ENCODE data around the gene SLC27A2.

- TF ChIP-seq POLR2A (IDR thresholded peaks at IDR 0.05) = no peak
- TF ChIP-seq CTCF (IDR thresholded peaks at IDR 0.05) = no peak
These were observed 70.6 kb downstream of the SLC27A2 start for GRCh38 chr15:50252556-50252955.
